BJ (cell line): Measurements from ENCODE around the gene PCDH9. TPM values are rescaled to one million over a fixed set of nuclear protein-coding genes. Genes with fewer than 3 reads are reported as not detected.

ENCODE experiments used
- CTCF ChIA-PET: fragments of 350-600 bp; formaldehyde crosslinking; extraction: SDS; loops from one replicate; lab custom pipeline; 2021; ENCODE audit warnings: antibody characterized with exemption, inconsistent platforms; lab: Yijun Ruan, JAX
- POLR2A ChIA-PET: fragments of 300-600 bp; sonication (Branson Sonifier 250); formaldehyde crosslinking; extraction: SDS; loops from one replicate; lab custom pipeline; 2021; ENCODE audit warnings: antibody characterized with exemption; lab: Charles Lee
- DNase-seq: peaks from one replicate; pipeline ENCODE4 v3.0.0-alpha.2; 2011; ENCODE audit warnings: low read depth
- H3K27me3 ChIP-seq: 2 replicates; pipeline ENCODE4 v1.6.0; 2011; ENCODE audit warnings: low read length; ENCODE audit not compliant: control insufficient read depth, insufficient read depth
- H3K36me3 ChIP-seq: 2 replicates; pipeline ENCODE4 v1.5.1; 2011; ENCODE audit warnings: low read length; ENCODE audit not compliant: control insufficient read depth, insufficient read depth
- H3K4me3 ChIP-seq: 2 replicates; pipeline ENCODE4 v1.5.1; 2011; ENCODE audit warnings: low read depth, mild to moderate bottlenecking, control low read depth, low read length
- polyA plus RNA-seq: library from polyadenylated mRNA; depleted of rRNA; stranded (reverse); fragments of >200 nt; gene quantifications from 2 replicates; pipeline ENCODE4 v1.2.3, GENCODE V29; 2011
- TF ChIP-seq, protein P1 (sequence below): IDR thresholded peaks from 2 replicates; pipeline ENCODE4 v1.5.1; 2011; ENCODE audit warnings: low read depth, mild to moderate bottlenecking, control low read depth, inconsistent platforms, low read length, moderate library complexity; ENCODE audit not compliant: insufficient read depth

Gene PCDH9
- polyA plus RNA-seq, 1 experiment: 2.3 TPM

DNA sequence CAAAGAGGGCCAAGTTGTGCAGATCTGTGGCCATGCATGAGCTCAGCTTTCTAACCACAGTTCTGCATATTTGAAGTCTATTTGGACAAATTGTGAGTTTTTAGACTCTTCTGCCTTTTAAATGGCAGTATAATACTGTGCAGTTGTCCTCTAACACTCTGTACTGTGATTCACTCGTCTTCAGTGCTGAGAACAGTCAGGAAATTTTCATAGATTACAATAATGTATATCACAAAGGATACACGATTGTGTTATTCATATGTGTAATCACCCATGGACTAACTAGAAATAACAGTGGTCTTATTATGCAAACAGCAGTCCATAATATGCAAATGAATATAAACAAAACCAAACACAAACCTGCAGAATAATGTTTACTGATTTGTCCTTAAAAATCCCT, 259.1 kb downstream of the PCDH9 start:
- CTCF ChIA-PET: no interaction called here
- Histone ChIP-seq H3K27me3 (no peaks in the 10 kb centered on the region), H3K36me3 (no peaks in the 10 kb centered on the region), H3K4me3 (no peak overlapping the region)
- POLR2A ChIA-PET: no interaction called here
- TF ChIP-seq, protein P1, sequence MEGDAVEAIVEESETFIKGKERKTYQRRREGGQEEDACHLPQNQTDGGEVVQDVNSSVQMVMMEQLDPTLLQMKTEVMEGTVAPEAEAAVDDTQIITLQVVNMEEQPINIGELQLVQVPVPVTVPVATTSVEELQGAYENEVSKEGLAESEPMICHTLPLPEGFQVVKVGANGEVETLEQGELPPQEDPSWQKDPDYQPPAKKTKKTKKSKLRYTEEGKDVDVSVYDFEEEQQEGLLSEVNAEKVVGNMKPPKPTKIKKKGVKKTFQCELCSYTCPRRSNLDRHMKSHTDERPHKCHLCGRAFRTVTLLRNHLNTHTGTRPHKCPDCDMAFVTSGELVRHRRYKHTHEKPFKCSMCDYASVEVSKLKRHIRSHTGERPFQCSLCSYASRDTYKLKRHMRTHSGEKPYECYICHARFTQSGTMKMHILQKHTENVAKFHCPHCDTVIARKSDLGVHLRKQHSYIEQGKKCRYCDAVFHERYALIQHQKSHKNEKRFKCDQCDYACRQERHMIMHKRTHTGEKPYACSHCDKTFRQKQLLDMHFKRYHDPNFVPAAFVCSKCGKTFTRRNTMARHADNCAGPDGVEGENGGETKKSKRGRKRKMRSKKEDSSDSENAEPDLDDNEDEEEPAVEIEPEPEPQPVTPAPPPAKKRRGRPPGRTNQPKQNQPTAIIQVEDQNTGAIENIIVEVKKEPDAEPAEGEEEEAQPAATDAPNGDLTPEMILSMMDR: no peak
- no peak for DNase-seq

DNA sequence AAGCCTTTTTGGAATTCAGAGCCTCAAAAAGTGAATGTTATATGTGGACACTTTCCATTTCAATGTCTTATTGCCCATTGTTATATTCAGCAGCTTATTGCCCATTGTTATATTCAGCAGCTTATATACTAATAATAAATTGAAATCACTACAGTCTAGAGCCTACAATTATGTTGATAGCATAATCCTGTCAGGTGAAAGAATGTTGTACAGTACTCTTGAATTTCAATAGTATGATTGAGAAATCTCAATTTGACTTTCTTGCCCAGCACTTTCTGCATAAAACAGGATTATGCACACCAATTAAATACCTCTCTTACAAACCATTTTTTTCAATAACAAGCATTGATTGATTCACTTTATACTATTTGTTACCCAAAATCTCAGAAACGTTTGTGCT, 260.8 kb downstream of the PCDH9 start:
- POLR2A ChIA-PET: no interaction called here
- no peak overlapping the region for H3K4me3 ChIP-seq
- CTCF ChIA-PET: interaction anchor here (0.6 kb wide), 1 partner anchor 128 kb away, joined by 3 read pairs; no protein-coding TSS in a partner anchor

DNA sequence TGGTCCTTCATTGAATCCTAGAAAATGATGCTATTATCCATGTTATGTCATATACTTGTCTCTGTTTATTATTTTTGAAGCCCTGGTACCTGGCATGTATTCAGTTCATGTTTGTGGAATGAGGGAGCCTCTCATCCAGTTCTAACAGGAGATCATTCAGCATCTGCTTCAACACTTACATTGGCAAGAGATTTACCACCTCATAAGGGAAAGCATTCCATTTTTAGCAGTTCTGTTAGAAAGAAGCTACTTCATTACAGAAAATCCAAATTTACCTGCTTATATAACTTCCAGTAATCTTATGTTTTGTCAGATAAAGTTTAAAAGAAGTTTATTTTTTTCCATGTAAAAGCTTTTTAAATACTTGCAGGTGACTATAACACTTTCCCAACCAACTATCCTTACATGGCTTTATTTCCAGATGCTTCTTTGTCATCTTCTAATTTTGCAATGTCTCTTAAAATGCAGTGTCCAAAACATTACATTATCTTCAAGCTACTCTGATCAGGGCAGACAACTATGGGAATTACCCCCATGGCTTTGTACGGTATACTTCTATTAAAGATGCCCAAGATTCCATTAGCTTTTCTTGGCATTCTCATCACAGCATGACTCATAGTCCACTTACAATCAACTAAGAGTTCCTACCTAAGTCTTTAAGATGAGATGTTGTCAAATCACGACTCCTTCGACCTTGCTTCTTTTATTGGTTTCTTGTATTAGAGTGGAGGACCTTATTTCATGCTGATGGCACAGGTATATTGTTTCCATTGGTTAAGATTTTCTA, 262.1 kb downstream of the PCDH9 start:
- TF ChIP-seq, protein P1: no peak
- Histone ChIP-seq H3K36me3 (no peaks in the 10 kb centered on the region), H3K4me3 (no peak overlapping the region), H3K27me3 (no peaks in the 10 kb centered on the region)
- POLR2A ChIA-PET: no interaction called here
- CTCF ChIA-PET: no interaction called here
- DNase-seq: no peak

More for the DNA sequence above, 260.8 kb downstream of the PCDH9 start:
- H3K27me3 ChIP-seq: no peaks in the 10 kb centered on the region
- TF ChIP-seq, protein P1: no peak
- DNase-seq: no peak
- no peaks in the 10 kb centered on the region for H3K36me3 ChIP-seq

DNA sequence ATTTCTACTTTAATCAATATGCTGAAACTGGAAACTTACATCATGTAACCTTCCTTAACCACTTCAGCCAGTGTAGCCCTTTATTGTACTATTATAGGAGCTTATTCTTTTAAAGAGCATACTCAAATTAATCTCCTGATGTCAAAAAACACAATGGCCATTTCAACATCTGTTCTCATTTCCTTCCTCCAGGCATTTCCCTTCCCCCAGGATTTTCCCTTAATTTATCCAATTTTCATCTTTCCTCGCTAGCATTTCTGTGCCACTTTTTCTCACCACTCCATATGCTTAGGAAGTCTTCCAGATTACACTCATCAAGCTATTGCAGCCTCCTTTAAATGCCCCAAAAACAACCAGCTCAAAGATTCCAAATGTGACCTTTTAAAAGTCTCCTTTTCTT, 265.0 kb downstream of the PCDH9 start:
- Histone ChIP-seq H3K27me3 (no peaks in the 10 kb centered on the region), H3K36me3 (no peaks in the 10 kb centered on the region), H3K4me3 (no peak overlapping the region)
- ChIA-PET CTCF (no interaction called here), POLR2A (no interaction called here)
- TF ChIP-seq, protein P1: no peak
- DNase-seq: no peak

DNA sequence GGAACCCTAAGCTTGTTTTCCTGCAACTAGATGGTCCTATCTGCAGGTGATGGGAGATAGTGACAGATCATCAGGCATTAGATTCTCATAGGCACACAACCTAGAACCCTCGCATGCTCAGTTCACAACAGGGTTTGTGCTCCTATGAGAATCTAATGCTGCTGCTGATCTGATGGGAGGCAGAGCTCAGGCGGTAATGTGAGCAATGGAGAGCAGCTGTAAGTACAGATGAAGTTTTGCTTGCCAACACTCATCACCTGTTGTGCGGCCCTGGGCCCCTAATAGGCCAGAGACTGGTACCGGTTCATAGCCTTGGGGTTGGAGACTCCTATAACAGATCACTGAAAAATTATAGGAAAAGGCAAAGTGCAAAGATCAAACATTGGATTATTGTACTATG, 267.2 kb downstream of the PCDH9 start:
- DNase-seq: no peak
- POLR2A ChIA-PET: no interaction called here

More for the DNA sequence above, 267.2 kb downstream of the PCDH9 start:
- TF ChIP-seq, protein P1: no peak
- H3K27me3 ChIP-seq: no peaks in the 10 kb centered on the region
- CTCF ChIA-PET: interaction anchor here (0.5 kb wide), 1 partner anchor 50 kb away, joined by 3 read pairs; no protein-coding TSS in a partner anchor
- H3K4me3 ChIP-seq: no peak overlapping the region
- H3K36me3 ChIP-seq: no peaks in the 10 kb centered on the region
